K562 (cell line): Measurements from ENCODE around the gene GUK1. TPM values are rescaled to one million over a fixed set of nuclear protein-coding genes. Genes with fewer than 3 reads are reported as not detected.

ENCODE experiments used
- NR0B1 ChIP-seq: fragments of 450-650 bp; IDR thresholded peaks from one replicate; pipeline ENCODE4 v1.6.1; 2018; ENCODE audit warnings: mild to moderate bottlenecking, moderate library complexity; ENCODE audit not compliant: partially characterized antibody
- SMARCC2 ChIP-seq: fragments of 450-650 bp; IDR thresholded peaks from 2 replicates; pipeline ENCODE4 v1.6.1; 2017; ENCODE audit warnings: antibody characterized with exemption, moderate library complexity, mild to moderate bottlenecking, low read depth
- TEAD4 ChIP-seq, 2 experiments: sonication (generic) in 1 of 2; formaldehyde crosslinking in 1 of 2; IDR thresholded peaks; 2 replicates each; pipeline versions ENCODE4 v1.6.1 to v1.8.0; 2012 to 2022; ENCODE audit warnings: borderline replicate concordance in 1 of 2, inconsistent platforms in 1 of 2, low read length in 1 of 2, mild to moderate bottlenecking in 1 of 2, missing genetic modification reagents in 1 of 2
- ZFP1 ChIP-seq: fragments of 450-650 bp; formaldehyde crosslinking; IDR thresholded peaks from 2 replicates; pipeline ENCODE4 v1.4.0; 2020; ENCODE audit warnings: mild to moderate bottlenecking, mixed read lengths
- polyA plus RNA-seq, 8 experiments: library from polyadenylated mRNA; depleted of rRNA in 4 of 8; stranded (reverse) in 5 of 8; unstranded in 3 of 8; fragments of >200 nt; fragmentation: Nextera tagmentation in 2 of 8; fragmentation: Illumina TruSeq in 1 of 8; extraction: Ambion mirVana in 2 of 8; extraction: Trizol in 1 of 8; gene quantifications; 2 replicates each; pipeline versions ENCODE4 v1.2.1 to v1.2.3, GENCODE V29; 2011 to 2014; ENCODE audit warnings: inconsistent platforms in 1 of 8, missing spikeins in 1 of 8
- total RNA-seq, 7 experiments: library from RNA; depleted of rRNA in 6 of 7; stranded (reverse); fragments of >200 nt in 6 of 7; fragmentation: Illumina TruSeq in 2 of 7; extraction: Trizol in 2 of 7; gene quantifications; 2 replicates each; pipeline versions ENCODE4 v1.2.1 to v1.2.3, GENCODE V29; 2011 to 2021; ENCODE audit warnings: low replicate concordance in 1 of 7
- TF ChIP-seq, protein P1 (sequence below), 2 experiments: fragments of 450-650 bp in 1 of 2; sonication (generic) in 1 of 2; formaldehyde crosslinking in 1 of 2; IDR thresholded peaks; 2 replicates each; pipeline versions ENCODE4 v1.7.1 to v1.9.0; 2016 to 2022; ENCODE audit warnings: inconsistent platforms in 1 of 2, mild to moderate bottlenecking in 1 of 2, missing genetic modification reagents in 1 of 2
- TF ChIP-seq, protein P2 (sequence below): IDR thresholded peaks from 2 replicates; pipeline ENCODE4 v1.6.1; 2014; ENCODE audit warnings: antibody characterized with exemption
- TF ChIP-seq, protein P3 (sequence below): sonication (generic); formaldehyde crosslinking; IDR thresholded peaks from 2 replicates; pipeline ENCODE4 v1.8.0; 2022; ENCODE audit warnings: missing genetic modification reagents, mild to moderate bottlenecking, borderline replicate concordance

GUK1 gene
- total and polyA plus RNA-seq, 9 of the 15 experiments (the other 6 are each of a cell fraction or from before 2014, with no cell fraction given) = 7.0 to 331 (median 132) TPM

DNA sequence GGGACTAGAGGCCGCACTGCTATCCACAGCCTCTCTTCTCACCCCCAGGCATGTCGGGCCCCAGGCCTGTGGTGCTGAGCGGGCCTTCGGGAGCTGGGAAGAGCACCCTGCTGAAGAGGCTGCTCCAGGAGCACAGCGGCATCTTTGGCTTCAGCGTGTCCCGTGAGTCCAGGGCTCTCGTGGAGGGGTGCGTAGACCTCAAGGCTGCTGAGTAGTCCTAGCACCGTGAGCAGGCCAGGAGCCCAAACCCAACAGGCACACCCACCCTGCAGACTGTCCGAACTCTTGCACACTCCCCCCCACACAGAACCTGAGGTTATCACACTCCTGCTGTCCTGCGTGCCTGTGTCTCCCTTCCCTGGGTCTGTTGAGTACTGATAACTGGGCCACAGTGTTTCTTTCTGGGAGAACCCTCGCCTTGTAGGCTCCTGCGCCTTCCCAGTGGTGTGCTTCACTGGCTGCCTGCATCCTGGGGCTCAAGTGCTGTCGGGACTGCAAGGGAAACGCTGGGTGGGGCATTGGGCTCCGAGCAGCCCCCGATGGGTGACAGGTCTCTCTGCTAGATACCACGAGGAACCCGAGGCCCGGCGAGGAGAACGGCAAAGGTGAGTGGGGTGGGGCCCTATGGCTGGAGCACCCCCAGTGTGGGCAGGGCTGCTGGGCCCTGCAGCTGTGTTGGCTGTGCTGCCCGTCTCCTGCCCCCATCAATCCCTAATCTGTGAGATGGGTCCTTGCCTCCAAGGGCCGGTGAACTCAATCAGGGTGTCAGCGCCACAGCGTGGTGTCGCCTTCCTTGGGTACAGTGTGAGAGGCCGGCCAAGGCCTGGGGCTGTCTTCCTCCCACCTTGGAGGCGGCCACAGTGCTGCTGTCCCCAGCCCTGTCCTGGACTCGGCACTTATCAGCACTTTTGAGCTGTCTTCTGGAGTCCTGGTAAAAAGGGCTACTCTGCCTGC lies 5.7 kb downstream of the GUK1 start (continued):
- TF ChIP-seq, protein P1, sequence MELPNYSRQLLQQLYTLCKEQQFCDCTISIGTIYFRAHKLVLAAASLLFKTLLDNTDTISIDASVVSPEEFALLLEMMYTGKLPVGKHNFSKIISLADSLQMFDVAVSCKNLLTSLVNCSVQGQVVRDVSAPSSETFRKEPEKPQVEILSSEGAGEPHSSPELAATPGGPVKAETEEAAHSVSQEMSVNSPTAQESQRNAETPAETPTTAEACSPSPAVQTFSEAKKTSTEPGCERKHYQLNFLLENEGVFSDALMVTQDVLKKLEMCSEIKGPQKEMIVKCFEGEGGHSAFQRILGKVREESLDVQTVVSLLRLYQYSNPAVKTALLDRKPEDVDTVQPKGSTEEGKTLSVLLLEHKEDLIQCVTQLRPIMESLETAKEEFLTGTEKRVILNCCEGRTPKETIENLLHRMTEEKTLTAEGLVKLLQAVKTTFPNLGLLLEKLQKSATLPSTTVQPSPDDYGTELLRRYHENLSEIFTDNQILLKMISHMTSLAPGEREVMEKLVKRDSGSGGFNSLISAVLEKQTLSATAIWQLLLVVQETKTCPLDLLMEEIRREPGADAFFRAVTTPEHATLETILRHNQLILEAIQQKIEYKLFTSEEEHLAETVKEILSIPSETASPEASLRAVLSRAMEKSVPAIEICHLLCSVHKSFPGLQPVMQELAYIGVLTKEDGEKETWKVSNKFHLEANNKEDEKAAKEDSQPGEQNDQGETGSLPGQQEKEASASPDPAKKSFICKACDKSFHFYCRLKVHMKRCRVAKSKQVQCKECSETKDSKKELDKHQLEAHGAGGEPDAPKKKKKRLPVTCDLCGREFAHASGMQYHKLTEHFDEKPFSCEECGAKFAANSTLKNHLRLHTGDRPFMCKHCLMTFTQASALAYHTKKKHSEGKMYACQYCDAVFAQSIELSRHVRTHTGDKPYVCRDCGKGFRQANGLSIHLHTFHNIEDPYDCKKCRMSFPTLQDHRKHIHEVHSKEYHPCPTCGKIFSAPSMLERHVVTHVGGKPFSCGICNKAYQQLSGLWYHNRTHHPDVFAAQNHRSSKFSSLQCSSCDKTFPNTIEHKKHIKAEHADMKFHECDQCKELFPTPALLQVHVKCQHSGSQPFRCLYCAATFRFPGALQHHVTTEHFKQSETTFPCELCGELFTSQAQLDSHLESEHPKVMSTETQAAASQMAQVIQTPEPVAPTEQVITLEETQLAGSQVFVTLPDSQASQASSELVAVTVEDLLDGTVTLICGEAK (IDR thresholded peaks at IDR 0.05) = no peak
- TF ChIP-seq, protein P1 (CRISPR knock-in tag; IDR thresholded peaks at IDR 0.05) = no peak
- TF ChIP-seq ZFP1 (CRISPR knock-in tag) (no peak), TEAD4 (IDR thresholded peaks at IDR 0.05; ENCODE audit: low read length) (peak; percentile 95), TEAD4 (CRISPR knock-in tag; IDR thresholded peaks at IDR 0.05; ENCODE audit: borderline replicate concordance) (no peak), SMARCC2 (peak; percentile 76), NR0B1 (no peak)
- TF ChIP-seq, protein P2, sequence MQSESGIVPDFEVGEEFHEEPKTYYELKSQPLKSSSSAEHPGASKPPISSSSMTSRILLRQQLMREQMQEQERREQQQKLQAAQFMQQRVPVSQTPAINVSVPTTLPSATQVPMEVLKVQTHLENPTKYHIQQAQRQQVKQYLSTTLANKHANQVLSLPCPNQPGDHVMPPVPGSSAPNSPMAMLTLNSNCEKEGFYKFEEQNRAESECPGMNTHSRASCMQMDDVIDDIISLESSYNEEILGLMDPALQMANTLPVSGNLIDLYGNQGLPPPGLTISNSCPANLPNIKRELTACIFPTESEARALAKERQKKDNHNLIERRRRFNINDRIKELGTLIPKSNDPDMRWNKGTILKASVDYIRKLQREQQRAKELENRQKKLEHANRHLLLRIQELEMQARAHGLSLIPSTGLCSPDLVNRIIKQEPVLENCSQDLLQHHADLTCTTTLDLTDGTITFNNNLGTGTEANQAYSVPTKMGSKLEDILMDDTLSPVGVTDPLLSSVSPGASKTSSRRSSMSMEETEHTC = no peak
- TF ChIP-seq, protein P3, sequence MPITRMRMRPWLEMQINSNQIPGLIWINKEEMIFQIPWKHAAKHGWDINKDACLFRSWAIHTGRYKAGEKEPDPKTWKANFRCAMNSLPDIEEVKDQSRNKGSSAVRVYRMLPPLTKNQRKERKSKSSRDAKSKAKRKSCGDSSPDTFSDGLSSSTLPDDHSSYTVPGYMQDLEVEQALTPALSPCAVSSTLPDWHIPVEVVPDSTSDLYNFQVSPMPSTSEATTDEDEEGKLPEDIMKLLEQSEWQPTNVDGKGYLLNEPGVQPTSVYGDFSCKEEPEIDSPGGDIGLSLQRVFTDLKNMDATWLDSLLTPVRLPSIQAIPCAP (CRISPR knock-in tag) = no peak
